ENCODE results near the gene PRDX3.
"Not testable (repeated sequence)": the region's sequence is repeated elsewhere in the genome, so short reads cannot be mapped to it uniquely, and the experiment has no call there.

Gene PRDX3

DNA sequence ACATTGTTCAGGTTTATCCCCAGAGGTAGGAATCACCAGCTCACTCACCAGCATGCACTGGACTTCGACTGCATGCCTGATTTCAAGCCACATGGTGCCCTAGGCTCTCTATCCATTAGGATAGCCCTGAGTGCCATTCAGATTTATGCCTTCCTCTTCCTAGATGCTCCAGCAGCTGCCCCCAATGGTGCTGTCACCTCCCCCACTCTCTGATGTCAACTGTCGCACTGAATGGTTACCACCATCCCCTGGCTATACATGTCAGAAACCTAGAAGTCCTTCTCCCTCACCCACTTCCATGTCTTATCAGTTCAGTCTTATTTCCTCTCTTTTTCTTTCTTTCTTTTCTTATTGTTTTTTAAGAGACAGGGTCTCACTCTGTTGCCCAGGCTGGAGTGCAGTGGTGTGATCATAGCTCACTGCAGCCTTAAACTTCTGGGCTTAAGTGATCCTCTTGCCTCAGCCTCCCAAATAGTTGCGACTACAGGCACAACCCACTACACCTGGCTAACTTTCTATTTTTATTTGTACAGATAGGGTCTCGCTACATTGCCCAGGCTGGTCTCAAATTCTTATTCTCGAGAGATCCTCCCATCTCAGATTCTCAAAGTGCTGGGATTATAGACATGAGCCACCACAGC is 16.0 kb downstream of the PRDX3 start:
- H3K4me1 ChIP-seq = peaks cover 5% of the 10 kb centered on the region; the same call in 1 of the 2 replicates
- no peak overlapping the region for H3K4me3 ChIP-seq (ENCODE audit: low read depth, low read length)
- H3K9me3 ChIP-seq = no peaks in the 10 kb centered on the region
- DNase-seq = no peak
- no peaks in the 10 kb centered on the region for H3K27me3 ChIP-seq
- TF ChIP-seq, protein P1, sequence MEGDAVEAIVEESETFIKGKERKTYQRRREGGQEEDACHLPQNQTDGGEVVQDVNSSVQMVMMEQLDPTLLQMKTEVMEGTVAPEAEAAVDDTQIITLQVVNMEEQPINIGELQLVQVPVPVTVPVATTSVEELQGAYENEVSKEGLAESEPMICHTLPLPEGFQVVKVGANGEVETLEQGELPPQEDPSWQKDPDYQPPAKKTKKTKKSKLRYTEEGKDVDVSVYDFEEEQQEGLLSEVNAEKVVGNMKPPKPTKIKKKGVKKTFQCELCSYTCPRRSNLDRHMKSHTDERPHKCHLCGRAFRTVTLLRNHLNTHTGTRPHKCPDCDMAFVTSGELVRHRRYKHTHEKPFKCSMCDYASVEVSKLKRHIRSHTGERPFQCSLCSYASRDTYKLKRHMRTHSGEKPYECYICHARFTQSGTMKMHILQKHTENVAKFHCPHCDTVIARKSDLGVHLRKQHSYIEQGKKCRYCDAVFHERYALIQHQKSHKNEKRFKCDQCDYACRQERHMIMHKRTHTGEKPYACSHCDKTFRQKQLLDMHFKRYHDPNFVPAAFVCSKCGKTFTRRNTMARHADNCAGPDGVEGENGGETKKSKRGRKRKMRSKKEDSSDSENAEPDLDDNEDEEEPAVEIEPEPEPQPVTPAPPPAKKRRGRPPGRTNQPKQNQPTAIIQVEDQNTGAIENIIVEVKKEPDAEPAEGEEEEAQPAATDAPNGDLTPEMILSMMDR (IDR thresholded peaks at IDR 0.05; ENCODE audit: low read depth, low read length) = no peak
- H3K36me3 ChIP-seq = peaks cover 37% of the 10 kb centered on the region

DNA sequence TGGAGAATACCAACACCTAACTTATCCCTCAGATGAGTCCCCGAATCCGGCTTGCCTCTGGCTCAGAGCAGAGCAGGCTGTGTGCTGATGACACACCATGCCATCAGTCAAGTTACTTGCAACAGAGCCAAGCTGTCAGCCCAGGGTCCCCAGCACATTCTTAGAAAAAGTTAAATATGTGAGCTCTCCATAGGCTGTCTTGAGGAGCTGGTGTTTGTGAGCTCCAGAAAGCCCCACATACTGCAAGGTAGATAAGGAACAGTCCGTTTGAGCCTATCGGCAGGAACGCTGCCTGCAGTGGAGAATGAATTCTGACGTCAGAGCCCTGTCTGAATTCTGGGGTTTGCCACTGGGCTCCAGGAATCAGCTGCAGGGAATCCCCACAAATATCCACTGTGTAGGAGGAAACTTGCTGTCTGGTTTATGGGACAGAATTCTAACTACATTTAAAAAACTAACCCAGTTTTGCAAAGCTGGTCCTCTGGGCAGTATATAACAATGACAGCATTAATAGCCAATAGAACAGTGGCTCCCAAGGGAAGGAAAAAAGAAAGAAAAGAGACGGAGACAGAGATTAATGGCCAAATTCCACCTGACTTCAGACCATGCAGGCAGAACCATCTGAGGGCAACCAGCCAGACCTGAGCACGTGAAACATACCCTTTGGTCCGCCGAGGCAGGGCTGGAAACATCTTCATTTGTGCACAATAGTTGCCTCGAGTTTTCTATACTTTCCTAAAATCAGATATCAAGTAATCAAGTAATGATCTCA is 16.7 kb downstream of the PRDX3 start:
- Histone ChIP-seq H3K4me1 (peaks cover 5% of the 10 kb centered on the region; the same call in 1 of the 2 replicates), H3K9me3 (no peaks in the 10 kb centered on the region), H3K4me3 (ENCODE audit: low read depth, low read length) (no peak overlapping the region), H3K27me3 (no peaks in the 10 kb centered on the region), H3K36me3 (peaks cover 34% of the 10 kb centered on the region)
- no peak for DNase-seq
- TF ChIP-seq, protein P1 (IDR thresholded peaks at IDR 0.05; ENCODE audit: low read depth, low read length) = no peak

DNA sequence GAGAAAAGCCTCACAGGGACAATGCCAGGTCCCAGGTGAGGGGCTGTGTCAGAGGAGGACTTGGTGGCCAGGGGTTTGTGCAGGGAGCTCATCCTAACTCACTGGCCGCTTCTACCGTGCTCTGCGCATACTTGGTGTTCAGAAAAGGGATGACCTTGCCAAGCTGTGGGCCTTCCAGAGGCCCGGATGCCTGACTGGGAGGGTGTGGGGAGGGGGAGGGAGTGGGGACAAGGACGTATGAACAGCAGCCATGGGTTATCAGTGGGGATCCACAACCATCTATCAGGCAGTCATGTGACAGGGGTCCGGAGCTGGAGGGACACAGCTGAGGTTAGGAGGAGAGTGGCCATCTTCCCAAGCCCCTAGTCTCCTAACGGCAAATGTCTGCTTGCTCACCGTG is 19.3 kb downstream of the PRDX3 start:
- H3K4me1 ChIP-seq = peaks cover 5% of the 10 kb centered on the region; the same call in 1 of the 2 replicates

DNA sequence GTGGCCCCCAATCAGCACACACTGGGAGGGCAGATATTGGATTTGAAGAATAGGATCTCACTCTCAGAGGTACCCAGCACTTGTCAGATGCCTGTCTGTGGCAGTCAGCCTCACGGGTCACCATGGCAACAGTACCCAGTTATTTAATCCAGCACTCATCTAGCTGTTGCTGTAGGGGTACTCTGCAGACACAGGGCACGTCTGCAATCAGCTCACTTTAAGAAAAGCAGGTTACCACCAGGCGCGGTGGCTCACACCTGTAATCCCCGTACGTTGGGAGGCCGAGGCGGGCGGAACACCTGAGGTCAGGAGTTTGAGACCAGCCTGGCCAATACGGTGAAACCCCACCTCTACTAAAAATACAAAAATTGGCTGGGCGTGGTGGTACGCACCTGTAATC is 25.0 kb downstream of the PRDX3 start:
- Histone ChIP-seq H3K4me1 (no peaks in the 10 kb centered on the region), H3K36me3 (peaks cover 69% of the 10 kb centered on the region), H3K27me3 (no peaks in the 10 kb centered on the region), H3K4me3 (ENCODE audit: low read depth, low read length) (no peak overlapping the region), H3K9me3 (no peaks in the 10 kb centered on the region)
- TF ChIP-seq, protein P1 (IDR thresholded peaks at IDR 0.05; ENCODE audit: low read depth, low read length) = no peak
- no peak for DNase-seq

More for the DNA sequence above, 19.3 kb downstream of the PRDX3 start:
- TF ChIP-seq, protein P1 (IDR thresholded peaks at IDR 0.05; ENCODE audit: low read depth, low read length) = no peak
- Histone ChIP-seq H3K36me3 (peaks cover 60% of the 10 kb centered on the region), H3K27me3 (no peaks in the 10 kb centered on the region), H3K4me3 (ENCODE audit: low read depth, low read length) (no peak overlapping the region), H3K9me3 (no peaks in the 10 kb centered on the region)
- DNase-seq = no peak

DNA sequence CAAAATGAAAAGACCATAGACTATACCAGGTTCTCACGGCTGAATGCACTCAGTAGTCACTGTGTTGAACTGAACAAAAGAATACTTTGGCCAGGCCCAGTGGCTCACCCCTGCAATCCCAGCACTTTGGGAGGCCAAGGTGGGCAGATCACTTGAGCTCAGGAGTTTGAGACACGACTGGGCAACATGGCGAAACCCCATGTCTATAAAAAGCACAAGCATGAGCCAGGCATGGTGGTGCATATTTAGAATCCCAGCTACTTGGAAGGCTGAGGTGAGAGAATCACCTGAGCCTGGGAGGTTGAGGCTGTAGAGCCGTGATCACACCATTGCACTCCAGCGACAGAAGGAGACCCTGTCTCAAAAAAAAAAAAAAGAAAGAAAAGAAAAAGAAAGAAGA is 25.6 kb downstream of the PRDX3 start:
- Histone ChIP-seq H3K4me1 (no peaks in the 10 kb centered on the region), H3K27me3 (no peaks in the 10 kb centered on the region), H3K9me3 (no peaks in the 10 kb centered on the region), H3K36me3 (peaks cover 68% of the 10 kb centered on the region), H3K4me3 (ENCODE audit: low read depth, low read length) (no peak overlapping the region)
- TF ChIP-seq, protein P1 (IDR thresholded peaks at IDR 0.05; ENCODE audit: low read depth, low read length) = no peak
- no peak for DNase-seq

DNA sequence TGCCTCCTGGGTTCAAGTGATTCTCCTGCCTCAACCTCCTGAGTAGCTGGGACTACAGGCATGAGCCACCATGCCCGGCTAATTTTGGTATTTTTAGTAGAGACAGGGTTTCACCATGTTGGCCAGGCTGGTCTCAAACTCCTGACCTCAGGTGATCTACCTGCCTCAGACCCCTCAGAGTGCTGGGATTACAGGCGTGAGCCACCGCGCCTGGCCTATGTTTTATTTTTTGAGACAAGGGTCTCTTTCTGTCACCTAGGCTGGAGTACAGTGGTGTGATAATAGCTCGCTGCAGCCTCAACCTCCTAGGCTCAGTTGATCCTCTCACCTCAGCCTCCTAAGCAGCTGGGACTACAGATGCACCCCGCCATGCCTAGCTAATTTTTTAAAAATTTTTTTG is 27.0 kb downstream of the PRDX3 start:
- H3K4me3 ChIP-seq (ENCODE audit: low read depth, low read length); H3K4me1 ChIP-seq; H3K9me3 ChIP-seq; DNase-seq; H3K27me3 ChIP-seq: not testable (repeated sequence)
- H3K36me3 ChIP-seq = peaks cover 71% of the 10 kb centered on the region
